Measurements from ENCODE around the gene CITED4. TPM values are rescaled to one million over a fixed set of nuclear protein-coding genes. Genes with fewer than 3 reads are reported as not detected.

CITED4 gene
- polyA plus RNA-seq, 1 donor from 2014 or later = 2.6 TPM

GRCh38 chr1:40905061-40905460, 42.9 kb upstream of the CITED4 start:
- no peaks in the 10 kb centered on the region for H3K9me3 ChIP-seq (ENCODE audit: low read length)
- no peaks in the 10 kb centered on the region for H4K20me1 ChIP-seq (ENCODE audit: insufficient read depth)
- H3K36me3 ChIP-seq (ENCODE audit: insufficient read depth, low read length) = no peaks in the 10 kb centered on the region
- H3K27ac ChIP-seq (ENCODE audit: low read length) = no peak overlapping the region
- no peaks in the 10 kb centered on the region for H3K27me3 ChIP-seq (ENCODE audit: insufficient read depth, low read depth, low read length)
- H3K9ac ChIP-seq (ENCODE audit: low read length) = no peak overlapping the region
- TF ChIP-seq CTCF (IDR thresholded peaks at IDR 0.05; ENCODE audit: poor library complexity, severe bottlenecking) (no peak), MXI1 (conservative IDR thresholded peaks at IDR 0.05; ENCODE audit: poor library complexity, severe bottlenecking) (no peak), EZH2 (IDR thresholded peaks at IDR 0.05; ENCODE audit: borderline replicate concordance, insufficient read depth, low read length, poor library complexity, severe bottlenecking) (no peak), SMC3 (conservative IDR thresholded peaks at IDR 0.05; ENCODE audit: poor library complexity) (no peak), EP300 (conservative IDR thresholded peaks at IDR 0.05; ENCODE audit: poor library complexity, severe bottlenecking) (no peak), TAF1 (IDR thresholded peaks at IDR 0.05; ENCODE audit: low read depth) (no peak), REST (IDR thresholded peaks at IDR 0.05; ENCODE audit: borderline replicate concordance) (no peak), RAD21 (conservative IDR thresholded peaks at IDR 0.05) (no peak), POLR2AphosphoS5 (IDR thresholded peaks at IDR 0.05) (no peak)
- no peak overlapping the region for H3K4me2 ChIP-seq (ENCODE audit: low read length)
- no peak overlapping the region for H3K4me3 ChIP-seq (ENCODE audit: low read length)
- H2AFZ ChIP-seq (ENCODE audit: low read depth, low read length) = no peak overlapping the region
- no peaks in the 10 kb centered on the region for H3F3A ChIP-seq (ENCODE audit: insufficient read depth, low read length, poor library complexity, severe bottlenecking)
- H3K79me2 ChIP-seq (replicated peaks; ENCODE audit: insufficient read depth, low read length) = no peaks in the 10 kb centered on the region
- no peaks in the 10 kb centered on the region for H3K9me2 ChIP-seq (ENCODE audit: insufficient read depth, low read length)

GRCh38 chr1:40903106-40903505, 40.9 kb upstream of the CITED4 start:
- H3F3A ChIP-seq (ENCODE audit: insufficient read depth, low read length, poor library complexity, severe bottlenecking) = no peaks in the 10 kb centered on the region
- H3K4me2 ChIP-seq (ENCODE audit: low read length) = no peak overlapping the region
- TF ChIP-seq RAD21 (conservative IDR thresholded peaks at IDR 0.05) = no peak
- no peaks in the 10 kb centered on the region for H3K27me3 ChIP-seq (ENCODE audit: insufficient read depth, low read depth, low read length)
- no peaks in the 10 kb centered on the region for H3K9me3 ChIP-seq (ENCODE audit: low read length)
- no peak overlapping the region for H2AFZ ChIP-seq (ENCODE audit: low read depth, low read length)
- no peak overlapping the region for H3K4me3 ChIP-seq (ENCODE audit: low read length)
- H4K20me1 ChIP-seq (ENCODE audit: insufficient read depth) = no peaks in the 10 kb centered on the region
- no peak overlapping the region for H3K9ac ChIP-seq (ENCODE audit: low read length)
- H3K79me2 ChIP-seq (replicated peaks; ENCODE audit: insufficient read depth, low read length) = no peaks in the 10 kb centered on the region
- no peaks in the 10 kb centered on the region for H3K36me3 ChIP-seq (ENCODE audit: insufficient read depth, low read length)
- H3K9me2 ChIP-seq (ENCODE audit: insufficient read depth, low read length) = no peaks in the 10 kb centered on the region
- H3K27ac ChIP-seq (ENCODE audit: low read length) = no peak overlapping the region
